ENCODE data around the gene TRMT1L. TPM values are rescaled to one million over a fixed set of nuclear protein-coding genes. Genes with fewer than 3 reads are reported as not detected.

The TRMT1L gene
- total and polyA plus RNA-seq, 2 of the 8 experiments (the other 6 are each of a cell fraction or from before 2014, with no cell fraction given): 13.8 to 22.3 TPM

- H3K27ac ChIP-seq (ENCODE audit: low read depth, low read length): no peak overlapping the region
- H3K4me1 ChIP-seq (replicated peaks in 1 of 4; ENCODE audit: control insufficient read depth in 3 of 4, insufficient read depth in 4 of 4, low read length in 3 of 4): no peaks in the 10 kb centered on the region; a peak in 1 of 7 replicates
- no peak overlapping the region for H3K4me2 ChIP-seq (ENCODE audit: insufficient read depth in 1 of 2, low read depth in 2 of 2, low read length in 2 of 2)
- H3K9me3 ChIP-seq (ENCODE audit: insufficient read depth in 2 of 2, low read depth in 1 of 2, low read length in 1 of 2): no peaks in the 10 kb centered on the region
- no peak for FAIRE-seq
- ChIA-PET CTCF (ENCODE audit: partially characterized antibody) (interaction anchor here (0.6 to 0.9 kb wide), 3 partner anchors 12 to 1123 kb away, joined by 3 read pairs; no protein-coding TSS in a partner anchor), POLR2A (ENCODE audit: partially characterized antibody) (interaction anchor here (1.1 to 1.7 kb wide), 3 partner anchors 16 to 98 kb away, joined by 3 to 5 read pairs (median 3); no protein-coding TSS in a partner anchor)
- H4K5ac ChIP-seq (ENCODE audit: insufficient read length, low read depth, low read length): no peak overlapping the region
- H3K27me3 ChIP-seq (replicated peaks in 1 of 4; ENCODE audit: control insufficient read depth in 3 of 4, extremely low read depth in 1 of 4, insufficient read depth in 3 of 4, low read length in 3 of 4): no peaks in the 10 kb centered on the region
- H2AFZ ChIP-seq (ENCODE audit: low read length): no peak overlapping the region
- no peaks in the 10 kb centered on the region for H3K23me2 ChIP-seq (ENCODE audit: low read depth, low read length)
- H4K91ac ChIP-seq (replicated peaks; ENCODE audit: insufficient read length, low read length): no peak overlapping the region
- H4K8ac ChIP-seq (ENCODE audit: extremely low read depth, insufficient read depth, low read length): no peak overlapping the region
- H3K14ac ChIP-seq (ENCODE audit: insufficient read length): no peak overlapping the region
- peaks cover 0 to 53% (median 12%) of the 10 kb centered on the region in 4 experiments; a peak in 6 of 8 replicates for H3K36me3 ChIP-seq (ENCODE audit: control insufficient read depth in 2 of 4, insufficient read depth in 4 of 4, low read length in 3 of 4)
- no peak overlapping the region for H2BK5ac ChIP-seq (ENCODE audit: low read depth, low read length)
- H3K4me3 ChIP-seq (ENCODE audit: extremely low read depth in 1 of 4, insufficient read depth in 2 of 4, low read depth in 3 of 4, low read length in 4 of 4): no peak overlapping the region
- no peak overlapping the region for H2BK15ac ChIP-seq (ENCODE audit: low read length)
- no peak overlapping the region for H2AK5ac ChIP-seq (ENCODE audit: low read depth, low read length)
- H3K18ac ChIP-seq (ENCODE audit: extremely low read depth, low read length): no peak overlapping the region
- H3K23ac ChIP-seq (ENCODE audit: insufficient read length): no peak overlapping the region
- H2BK120ac ChIP-seq (replicated peaks; ENCODE audit: low read depth, low read length): no peak overlapping the region
- peaks cover 0 to 17% of the 10 kb centered on the region in 2 experiments; a peak in 2 of 4 replicates for H3K79me2 ChIP-seq (ENCODE audit: control insufficient read depth in 1 of 2, insufficient read depth in 2 of 2, low read length in 2 of 2)
- no peak overlapping the region for H3K4ac ChIP-seq (replicated peaks; ENCODE audit: insufficient read length, low read depth, low read length)
- H2BK20ac ChIP-seq (ENCODE audit: low read length): no peak overlapping the region
- H3K79me1 ChIP-seq (ENCODE audit: low read depth, low read length): no peaks in the 10 kb centered on the region
- H3K9ac ChIP-seq (replicated peaks in 1 of 4; ENCODE audit: extremely low read depth in 1 of 4, low read depth in 3 of 4, low read length in 3 of 4): no peak overlapping the region
- no peak for TF ChIP-seq CHD2 (IDR thresholded peaks at IDR 0.05; ENCODE audit: low read length)
- TF ChIP-seq NANOG (IDR thresholded peaks at IDR 0.05; ENCODE audit: insufficient read depth, low read depth, low read length, poor library complexity, severe bottlenecking): no peak
- TF ChIP-seq TCF12 (IDR thresholded peaks at IDR 0.05; ENCODE audit: low read depth, low read length): no peak
- TF ChIP-seq SAP30 (IDR thresholded peaks at IDR 0.05; ENCODE audit: insufficient read depth, insufficient replicate concordance, low read length): no peak
- TF ChIP-seq EP300 (IDR thresholded peaks at IDR 0.05; ENCODE audit: borderline replicate concordance in 1 of 2, low read depth in 2 of 2, low read length in 2 of 2): no peak
- TF ChIP-seq RXRA (IDR thresholded peaks at IDR 0.05; ENCODE audit: insufficient read depth, low read depth, low read length): no peak
- no peak for TF ChIP-seq ZNF274 (IDR thresholded peaks at IDR 0.05; ENCODE audit: borderline replicate concordance, extremely low read depth, low read length)
- TF ChIP-seq EZH2 (IDR thresholded peaks at IDR 0.05; ENCODE audit: low read depth, low read length, severe bottlenecking): no peak
- no peak for TF ChIP-seq TAF7 (optimal IDR thresholded peaks at IDR 0.05; ENCODE audit: borderline replicate concordance, low read depth, low read length)
- TF ChIP-seq PHF8 (conservative IDR thresholded peaks at IDR 0.05; ENCODE audit: low read depth, low read length): no peak
- no peak for TF ChIP-seq RBBP5 (IDR thresholded peaks at IDR 0.05; ENCODE audit: borderline replicate concordance, low read depth, low read length)
- no peak for TF ChIP-seq BCL11A (IDR thresholded peaks at IDR 0.05; ENCODE audit: low read depth in 2 of 2, low read length in 2 of 2)
- TF ChIP-seq YY1 (IDR thresholded peaks at IDR 0.05; ENCODE audit: low read depth, low read length): no peak
- TF ChIP-seq JUN (IDR thresholded peaks at IDR 0.05; ENCODE audit: low read depth, low read length): no peak
- no peak overlapping the region for H3K56ac ChIP-seq (replicated peaks; ENCODE audit: insufficient read length, low read depth, low read length)
- no peak overlapping the region for H2BK12ac ChIP-seq (ENCODE audit: low read depth, low read length)
- H4K20me1 ChIP-seq (replicated peaks in 1 of 2; ENCODE audit: control insufficient read depth in 1 of 2, insufficient read depth in 2 of 2, low read length in 2 of 2): peaks cover 0 to 2% of the 10 kb centered on the region in 2 experiments
- WGBS, 2 experiments (ENCODE audit: extremely low coverage in 1 of 2, insufficient coverage in 1 of 2, insufficient read length in 1 of 2, insufficient replicate concordance in 2 of 2, low coverage in 1 of 2, low lambda C conversion rate in 2 of 2, missing lambda C conversion rate in 1 of 2): 86% methylated on average over 2 of the region's 5 CpGs; no CpG with 5 or more reads in 1 of the 2 experiments
- DNase-seq (ENCODE audit: low read depth in 1 of 2, low spot score in 2 of 2): no peak
These were observed 65.3 kb downstream of the TRMT1L start for GRCh38 chr1:185091480-185091879.

Measured in H1 (cell line).